ENCODE measurements around the gene DUOX1.

DUOX1 gene

DNA sequence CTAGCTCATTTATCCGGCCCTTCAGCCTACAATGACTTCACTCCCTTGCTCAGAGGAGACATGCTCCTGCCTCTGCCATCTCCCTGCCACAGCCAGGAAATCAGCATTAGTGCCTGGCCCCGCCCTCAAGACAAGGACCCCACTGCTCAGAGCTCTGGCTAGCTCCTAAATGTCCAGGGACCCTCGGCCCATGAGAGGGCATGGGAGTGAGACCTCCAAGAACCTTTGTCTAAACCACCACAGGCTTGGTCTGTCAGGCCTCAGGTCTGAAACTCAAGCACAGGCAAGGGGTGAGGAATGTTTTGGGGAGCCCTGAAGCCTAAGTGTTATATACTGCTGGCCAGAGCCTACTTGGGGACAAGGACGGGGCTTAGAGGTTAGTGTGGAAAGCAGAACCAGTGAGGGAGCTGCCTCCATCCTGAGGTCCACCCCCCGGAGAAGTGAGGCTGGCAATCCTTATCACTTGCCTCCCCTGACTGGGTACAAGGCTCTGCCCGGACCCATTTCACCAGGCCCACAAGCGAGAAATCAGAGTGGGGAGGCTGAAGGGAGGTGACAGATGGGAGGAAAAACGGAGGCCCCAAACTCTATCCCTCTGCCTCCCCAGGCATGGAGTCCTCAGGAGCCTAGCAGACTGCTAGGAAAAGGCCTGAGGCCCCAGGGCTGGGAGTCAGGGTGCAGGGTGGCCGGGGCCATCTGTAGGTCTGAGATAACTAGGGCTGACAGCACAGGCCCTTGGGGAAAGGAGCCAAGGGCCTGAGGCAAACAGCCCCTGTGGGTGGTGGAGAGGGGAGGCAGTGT lies 39.2 kb downstream of the DUOX1 start:
- DNase-seq (ENCODE audit: low spot score), result no peak

DNA sequence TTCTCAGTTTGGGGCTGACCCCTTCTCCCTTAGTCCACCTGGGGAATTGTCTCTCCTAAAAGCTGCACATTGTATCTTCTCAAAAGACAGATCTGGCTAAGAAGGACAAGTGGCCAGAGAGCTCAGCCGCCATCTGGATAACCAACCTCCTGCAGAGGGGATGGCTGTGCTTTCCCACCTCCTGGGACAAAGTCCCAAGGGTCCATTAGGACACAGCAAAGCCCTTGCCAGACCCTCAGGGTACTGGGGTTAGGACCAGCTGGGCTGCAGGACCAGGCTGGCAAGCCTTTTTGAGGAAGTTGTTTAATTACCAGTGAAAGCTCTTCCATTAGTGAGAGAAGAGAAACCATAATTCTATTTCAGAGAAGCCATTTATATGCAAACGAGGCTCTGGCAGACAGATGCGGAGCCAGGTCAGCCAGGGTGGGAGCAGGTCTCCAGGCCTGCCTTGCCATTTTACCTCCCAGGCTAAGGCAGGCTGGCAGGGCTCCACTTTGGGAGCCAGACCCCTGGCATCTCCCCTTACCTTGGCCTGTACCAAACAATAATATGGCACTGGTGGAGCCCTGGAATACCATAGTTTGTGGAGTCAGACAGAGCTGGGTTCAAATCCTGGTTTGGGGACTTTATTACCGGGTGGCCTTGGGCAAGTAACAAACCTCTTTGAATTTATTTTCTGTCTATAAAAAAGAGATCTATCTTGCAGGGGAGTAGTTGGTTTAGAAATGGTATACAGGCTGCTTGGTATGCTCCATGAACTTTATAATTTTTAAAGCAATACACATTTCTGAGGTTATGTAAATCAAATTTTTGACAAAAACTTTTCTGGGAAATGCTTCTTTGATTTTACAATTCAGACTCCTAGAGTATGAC lies 40.0 kb downstream of the DUOX1 start:
- no peak for DNase-seq (ENCODE audit: low spot score)

DNA sequence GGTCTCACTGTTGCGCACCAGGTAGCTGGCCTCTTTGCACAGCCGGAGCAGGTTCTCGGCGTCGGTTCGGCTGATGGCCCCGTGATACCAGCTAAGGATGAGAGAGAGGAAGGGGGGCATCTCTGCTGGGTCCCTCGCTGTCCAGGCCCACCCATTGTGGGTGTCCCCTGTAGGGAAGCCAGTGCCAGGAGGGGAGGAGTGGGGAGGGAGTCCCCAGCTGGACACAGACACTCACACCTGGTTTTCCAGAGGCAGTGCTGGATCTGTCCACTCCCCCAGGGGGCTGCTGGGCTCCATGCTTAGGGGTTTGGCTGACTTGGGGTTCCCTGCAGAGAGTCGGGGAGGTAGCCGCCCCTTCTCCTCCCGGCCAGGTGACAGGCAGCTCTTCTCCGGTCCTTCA lies 42.1 kb downstream of the DUOX1 start:
- DNase-seq (ENCODE audit: low spot score), result no peak

DNA sequence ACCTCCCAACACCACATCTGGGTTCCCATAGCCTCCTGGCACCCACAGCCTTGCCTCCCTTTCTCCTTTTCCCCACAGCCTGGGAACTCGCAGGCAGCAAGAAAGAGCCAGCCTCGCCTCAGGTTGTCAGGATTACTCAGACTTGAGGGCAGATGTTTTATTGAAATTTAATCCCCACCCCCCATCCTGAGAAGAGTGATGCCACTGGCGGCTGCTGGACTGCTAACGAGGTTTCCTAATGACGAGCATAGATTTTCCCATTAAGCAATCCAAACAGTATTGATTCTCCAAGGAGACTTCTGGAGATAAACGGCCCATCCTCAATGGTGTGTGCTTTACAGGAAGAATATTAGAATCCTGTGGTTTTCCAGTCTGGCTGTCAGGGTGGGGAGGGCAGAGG lies 44.3 kb downstream of the DUOX1 start:
- DNase-seq (ENCODE audit: low spot score), result no peak

DNA sequence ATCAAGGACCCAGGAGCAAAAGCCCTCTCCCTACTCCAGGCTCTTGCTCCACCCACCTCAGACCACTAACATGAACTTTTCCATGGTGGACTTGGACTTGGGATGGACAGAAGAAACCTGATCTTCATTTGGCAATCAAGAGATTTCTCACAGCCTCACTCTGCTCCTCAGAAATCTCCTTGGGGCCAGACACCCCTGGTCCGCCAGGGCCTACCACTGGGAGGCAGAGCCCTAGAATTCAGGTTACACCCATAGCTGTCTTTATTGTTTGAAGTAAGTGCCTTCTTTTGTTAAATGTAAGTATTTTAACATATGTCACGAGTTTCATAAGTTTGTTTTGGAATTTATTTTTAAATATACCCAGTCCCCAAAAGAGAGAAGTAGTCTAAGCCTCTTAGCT lies 44.8 kb downstream of the DUOX1 start:
- DNase-seq (ENCODE audit: low spot score), result no peak

DNA sequence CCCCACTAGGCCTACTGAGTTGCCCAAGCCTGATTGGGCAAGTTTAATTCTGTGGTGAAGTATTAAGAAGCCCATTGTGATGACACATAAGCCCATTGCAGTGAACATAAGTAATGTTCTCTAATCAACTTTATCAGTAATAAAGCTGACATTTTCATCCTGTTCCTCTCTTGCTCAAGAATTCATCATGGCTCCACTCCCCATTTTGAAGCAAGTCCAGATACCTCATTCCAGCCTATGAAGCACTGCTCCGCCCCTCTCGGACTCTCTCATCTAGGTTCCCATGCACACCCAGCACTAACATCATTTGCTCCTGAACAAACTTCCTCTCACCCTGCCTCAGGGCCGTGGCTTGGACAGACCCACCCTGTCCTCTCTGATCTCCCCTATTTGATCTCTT lies 47.5 kb downstream of the DUOX1 start:
- DNase-seq (ENCODE audit: low spot score), result no peak

DNA sequence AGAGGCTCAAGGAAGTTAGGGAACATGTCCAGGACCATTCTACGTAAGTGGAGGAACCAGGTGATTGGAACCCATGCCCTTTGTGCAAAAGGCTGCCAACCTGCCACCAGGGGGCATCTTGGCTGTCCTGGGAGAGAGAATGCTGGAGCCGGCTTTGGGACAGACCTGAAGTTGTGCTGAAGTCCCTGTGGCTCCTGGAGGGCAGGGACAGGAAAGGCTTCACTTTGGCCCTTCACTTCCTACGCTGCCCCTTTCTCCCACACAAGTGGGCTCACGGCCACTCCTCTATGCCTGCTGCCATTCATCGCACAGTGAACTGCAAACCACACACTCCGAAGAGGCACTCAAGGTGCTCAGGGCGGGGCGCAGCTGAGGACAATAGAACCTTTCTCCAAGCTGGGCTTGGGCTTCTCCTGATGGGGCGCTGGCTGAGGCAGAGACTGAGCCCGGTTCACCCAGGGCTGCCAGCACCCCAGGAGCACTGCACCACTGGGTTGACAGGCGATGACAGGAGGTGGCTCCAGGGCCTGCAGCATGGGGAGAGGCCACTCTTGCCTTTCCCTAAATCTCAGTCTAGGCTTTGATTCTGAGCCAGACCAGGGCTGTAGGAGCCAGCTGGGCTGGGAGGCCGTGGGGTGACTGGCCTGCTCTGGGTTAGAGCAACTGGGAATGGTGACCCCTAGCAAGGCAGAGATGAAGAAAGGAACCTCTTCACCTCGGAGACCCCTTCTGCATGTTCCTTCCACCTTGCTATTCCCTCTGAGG lies 49.6 kb downstream of the DUOX1 start:
- DNase-seq (ENCODE audit: low spot score), result no peak

DNA sequence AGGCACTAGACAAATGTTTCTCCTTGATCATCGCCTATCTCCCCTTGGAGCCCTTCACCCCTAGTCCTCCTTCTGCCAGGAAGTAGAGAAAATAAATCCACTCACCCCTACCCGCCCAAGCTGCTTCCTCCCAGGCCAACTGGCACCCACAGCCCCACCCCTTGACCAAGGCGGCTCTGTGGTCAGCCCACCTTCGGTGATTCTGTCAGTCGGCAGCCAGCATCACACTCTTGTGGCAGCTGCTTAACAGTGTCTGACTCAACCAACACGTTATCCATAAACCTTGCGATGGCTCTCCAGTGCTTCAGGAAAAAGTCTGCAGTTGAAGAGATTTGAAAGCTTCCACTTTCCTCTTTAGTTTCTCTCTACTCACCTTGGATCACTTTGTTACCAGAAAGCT lies 50.4 kb downstream of the DUOX1 start:
- no peak for DNase-seq (ENCODE audit: low spot score)

DNA sequence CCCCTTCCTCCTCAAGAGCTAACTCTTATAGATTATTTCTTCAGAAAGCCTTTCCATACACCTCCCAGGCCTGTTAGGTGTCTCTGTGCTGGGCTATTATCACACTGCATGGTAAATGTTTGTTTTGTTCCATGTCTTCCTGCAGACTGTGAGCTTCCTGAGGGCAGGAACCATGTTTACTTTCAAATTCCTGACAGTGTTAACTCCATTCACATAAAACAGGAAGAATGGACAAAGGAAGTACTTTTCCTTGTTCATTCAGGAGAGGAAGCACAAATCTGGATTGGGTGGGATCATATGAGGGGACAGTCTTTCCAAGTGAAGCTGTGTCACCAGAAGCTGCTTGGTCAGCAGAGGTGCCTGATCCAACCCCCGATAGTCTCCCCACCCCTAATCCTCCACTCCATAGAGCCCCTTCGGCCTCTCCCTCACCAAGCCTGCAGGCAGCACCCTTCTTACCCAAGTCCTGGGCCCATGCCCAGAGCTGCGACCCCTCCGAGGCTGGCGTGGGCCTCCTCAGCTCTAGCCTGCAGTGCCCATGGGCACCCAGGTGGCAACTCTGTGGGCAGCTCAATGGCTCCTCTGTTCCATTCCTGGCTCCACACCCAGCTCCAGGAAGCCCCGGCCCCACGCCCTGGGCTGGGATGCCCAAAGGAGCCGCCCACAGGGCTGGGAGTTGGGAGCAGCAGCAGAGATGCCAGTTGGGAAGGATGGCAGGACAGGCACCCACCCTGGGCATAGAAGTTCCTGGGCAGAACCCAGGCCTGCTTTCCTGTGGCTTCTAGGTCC lies 51.0 kb downstream of the DUOX1 start:
- DNase-seq (ENCODE audit: low spot score), result no peak

DNA sequence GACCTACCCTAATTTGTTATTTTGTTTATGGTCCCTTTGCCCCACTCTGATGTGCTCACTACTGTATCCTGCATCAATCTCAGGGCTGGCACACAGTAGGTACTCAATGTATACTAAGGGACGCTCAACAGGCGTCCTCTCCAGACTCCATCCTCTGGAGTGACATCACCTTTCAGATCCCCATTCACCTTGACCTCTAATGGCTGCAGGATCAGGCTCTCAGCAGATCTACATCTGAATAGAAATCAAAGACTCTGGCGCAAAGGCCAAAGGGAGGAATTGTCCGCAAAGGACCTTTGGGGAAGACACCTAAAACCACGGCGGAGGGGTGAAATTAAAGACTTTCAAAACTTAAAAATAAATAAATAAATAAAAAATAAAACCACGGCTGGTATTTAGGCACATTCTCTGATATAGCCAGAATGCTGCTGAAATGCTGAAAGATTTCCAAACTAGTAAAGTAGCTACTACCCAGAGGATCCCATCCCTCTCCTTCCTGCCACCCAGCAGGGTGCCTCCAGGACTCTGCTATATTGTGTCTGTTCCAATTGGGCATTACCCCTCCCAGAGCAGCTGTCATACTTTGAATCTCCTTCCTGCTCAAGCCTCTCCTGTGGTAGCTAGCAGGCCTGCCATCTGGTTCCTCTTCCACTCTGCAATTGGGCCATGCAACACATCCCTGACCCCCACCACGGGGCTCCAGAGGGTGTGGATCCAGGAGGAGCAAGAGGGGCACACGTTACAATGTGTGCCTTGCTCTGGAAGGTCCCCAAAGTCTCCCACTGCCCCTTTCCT lies 51.9 kb downstream of the DUOX1 start:
- DNase-seq (ENCODE audit: low spot score), result no peak

DNA sequence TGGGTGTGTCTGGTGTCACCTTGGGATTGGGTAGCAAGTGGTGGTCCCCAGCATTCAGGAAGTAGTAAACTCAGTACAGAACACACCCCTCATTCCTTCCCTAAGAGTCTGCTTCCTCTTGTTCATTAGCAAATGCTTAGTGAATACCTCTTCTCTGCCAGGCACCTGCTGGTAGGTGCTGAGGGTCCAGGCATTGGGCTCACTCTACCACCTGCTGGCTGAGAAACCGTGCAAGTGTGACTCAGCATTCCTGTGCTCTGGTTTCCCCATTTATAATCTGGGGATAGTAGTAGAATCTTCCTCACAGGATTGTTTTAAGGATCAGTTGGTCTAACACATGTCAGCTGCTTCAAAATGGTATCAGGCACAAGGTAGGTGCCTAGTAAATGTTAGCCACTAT lies 53.2 kb downstream of the DUOX1 start:
- no peak for DNase-seq (ENCODE audit: low spot score)

DNA sequence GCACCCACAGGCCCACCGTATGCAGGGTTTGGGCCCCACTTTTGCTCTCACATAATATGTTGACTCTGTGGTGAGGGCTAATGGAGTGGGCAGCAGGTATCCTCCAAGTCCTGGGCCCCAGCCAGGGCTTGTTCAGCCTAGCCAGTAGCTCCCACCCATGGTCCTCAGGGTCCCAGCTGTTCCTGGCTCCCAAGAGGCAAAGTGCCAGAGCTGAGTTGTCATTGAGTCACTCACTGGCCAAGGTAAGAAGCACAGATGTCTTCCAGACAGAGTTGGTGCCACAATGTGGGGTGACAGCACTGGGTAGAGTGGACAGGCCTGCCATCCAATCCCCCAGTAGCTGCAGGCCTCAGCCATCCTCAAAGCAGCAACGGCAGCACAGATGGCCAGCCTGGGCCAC lies 53.7 kb downstream of the DUOX1 start:
- DNase-seq (ENCODE audit: low spot score), result no peak

DNA sequence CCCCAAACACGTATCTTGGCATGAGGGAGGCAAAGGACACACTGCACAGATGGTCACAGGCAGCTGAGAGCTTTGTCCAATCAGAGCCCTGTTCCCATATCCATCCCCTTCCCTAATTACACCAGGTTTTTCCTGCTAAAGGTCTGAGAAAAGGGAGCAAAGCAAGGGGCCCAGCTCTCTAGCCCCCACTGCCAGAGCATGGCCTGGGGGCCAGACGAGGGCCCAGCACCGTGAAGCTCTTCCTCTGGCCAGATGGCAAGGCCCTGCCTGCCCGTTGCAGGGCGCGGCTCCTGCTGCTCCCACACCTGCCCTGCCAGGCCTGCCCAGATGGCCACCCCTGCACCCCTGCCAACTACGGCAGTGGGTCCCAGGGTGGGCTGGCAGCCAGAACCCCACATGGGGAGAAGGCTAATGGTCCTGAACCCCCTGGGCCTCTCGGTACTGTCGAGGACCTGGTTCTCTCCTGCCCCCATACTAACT lies 54.8 kb downstream of the DUOX1 start:
- DNase-seq (ENCODE audit: low spot score), result no peak

DNA sequence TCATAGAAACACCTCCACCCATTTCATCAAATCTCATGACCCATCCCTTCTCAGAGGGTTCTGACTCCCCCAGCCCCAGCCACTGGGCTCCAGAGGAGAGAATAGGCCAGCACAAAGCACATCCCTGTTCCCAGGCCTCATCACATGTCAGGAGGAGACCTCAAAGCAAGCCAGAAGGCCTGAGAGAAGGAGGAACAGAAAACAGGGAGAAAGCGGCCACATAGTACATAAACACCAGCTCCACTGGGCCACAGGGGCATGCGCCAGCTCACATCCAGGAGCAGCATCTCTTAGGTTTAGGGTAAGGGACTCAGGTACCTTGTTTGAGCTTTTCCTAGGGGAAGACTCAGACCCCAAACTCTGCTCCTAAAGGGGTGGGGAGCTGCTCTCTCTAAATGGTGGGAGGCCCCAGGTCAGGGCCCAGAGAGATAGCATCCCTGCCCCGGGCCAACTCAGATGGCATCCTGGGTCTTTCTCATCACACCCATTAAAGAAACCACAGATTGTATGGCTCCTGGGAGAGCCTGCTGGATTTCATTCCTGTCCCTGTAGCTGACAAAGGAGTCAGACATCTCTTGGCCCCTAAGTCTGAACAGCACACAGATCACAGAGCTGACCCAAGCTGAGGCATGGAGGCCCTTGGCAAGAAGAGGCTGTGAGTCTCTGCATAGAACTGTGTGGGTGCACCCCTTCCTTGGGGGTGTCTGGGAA lies 55.4 kb downstream of the DUOX1 start:
- DNase-seq (ENCODE audit: low spot score), result no peak

DNA sequence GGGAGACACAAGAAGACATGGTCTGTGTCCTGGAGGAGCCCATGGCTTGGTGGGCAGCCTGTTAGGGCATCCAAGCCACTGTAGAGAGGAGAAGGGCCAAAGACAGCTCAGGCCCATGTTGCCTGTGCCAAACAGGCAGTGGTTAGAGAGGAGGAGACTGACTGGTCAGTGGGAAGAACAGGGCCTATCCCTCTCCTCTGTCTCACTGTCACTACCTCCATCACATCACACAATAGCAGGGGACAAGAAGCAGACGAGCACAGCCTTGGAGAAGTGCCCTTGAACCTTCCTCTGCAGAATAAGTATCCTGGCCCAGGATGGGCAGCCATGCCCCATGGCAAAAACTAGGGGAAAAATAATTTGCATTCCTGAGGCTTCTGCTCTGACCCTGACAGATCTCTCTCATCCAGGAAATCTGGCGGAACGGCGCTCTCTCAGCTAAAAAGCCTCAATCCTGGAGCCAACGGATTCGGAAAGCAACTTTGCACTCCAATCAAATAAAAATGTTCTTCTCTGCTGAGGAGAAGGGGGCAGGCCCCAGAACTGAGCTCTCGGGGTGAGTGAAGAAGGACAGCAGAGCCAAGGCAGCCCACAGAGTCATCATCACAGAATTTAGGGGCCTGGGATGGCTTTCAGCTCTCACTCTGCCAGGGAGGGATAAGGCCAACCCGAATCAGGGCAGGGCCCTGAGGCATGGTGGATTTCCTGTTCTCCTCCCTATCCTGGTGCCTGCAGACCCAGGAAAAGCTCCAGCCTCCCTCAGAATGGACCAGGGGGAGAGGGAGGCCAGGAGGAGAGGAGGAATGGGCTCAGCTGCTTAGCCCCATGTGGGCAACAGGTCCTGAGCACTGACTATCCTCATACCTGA lies 56.3 kb downstream of the DUOX1 start:
- no peak for DNase-seq (ENCODE audit: low spot score)

DNA sequence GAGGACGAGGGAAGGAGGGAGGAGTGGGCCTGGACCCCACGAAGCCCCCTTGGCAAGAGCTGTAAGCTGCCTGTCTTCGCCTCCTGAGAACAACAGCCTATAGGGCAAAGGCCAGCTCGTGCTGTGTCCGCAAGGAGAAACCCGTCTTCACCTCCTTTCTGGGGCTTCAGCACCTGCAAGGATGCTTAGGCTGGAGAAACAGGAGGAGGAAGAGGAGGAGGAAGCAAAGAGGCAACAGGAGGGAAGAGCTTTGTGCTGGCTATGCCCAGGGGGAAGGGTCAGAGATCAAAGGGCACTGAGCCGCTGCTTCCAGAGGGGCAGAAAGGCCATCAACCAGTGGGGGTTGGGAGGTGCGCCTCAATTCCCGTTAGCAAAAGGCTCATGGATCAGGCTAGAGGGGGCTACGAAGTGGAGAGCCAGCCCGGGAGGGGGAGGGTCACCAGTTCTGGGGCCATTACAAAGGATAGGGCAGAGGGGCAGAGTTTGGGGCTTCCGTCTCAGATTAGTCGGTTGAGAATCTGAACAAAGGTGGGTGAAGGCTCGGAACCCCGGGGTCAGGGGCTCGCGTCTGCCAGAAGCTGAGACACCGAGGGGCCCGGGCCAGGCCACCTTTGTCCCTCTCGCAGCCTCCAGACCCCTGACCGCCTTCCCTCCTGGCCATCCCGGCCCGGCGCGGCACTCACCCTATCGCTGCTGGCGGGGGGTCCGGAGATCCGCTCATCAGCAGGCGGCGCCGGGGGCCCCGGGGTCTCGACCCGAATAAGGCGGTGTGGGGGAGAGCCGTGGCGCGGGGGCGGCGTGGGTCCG lies 57.2 kb downstream of the DUOX1 start:
- DNase-seq (ENCODE audit: low spot score), result no peak

DNA sequence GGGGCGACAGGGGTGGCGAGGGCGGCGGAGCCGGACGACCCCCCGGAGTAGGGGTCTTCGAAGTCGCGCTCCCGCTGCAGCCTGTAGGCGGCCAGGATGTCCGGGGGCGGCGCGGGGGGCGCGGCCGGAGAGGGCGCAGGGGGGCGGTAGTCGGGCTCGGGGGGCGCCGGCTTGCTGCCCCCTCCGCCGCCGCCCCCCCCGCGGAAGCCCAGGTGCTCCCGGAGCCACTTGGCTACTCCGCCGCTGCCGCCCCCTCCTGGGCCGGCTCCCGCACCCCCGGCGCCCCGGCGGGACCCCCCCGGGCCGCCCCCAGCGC lies 57.7 kb downstream of the DUOX1 start:
- no peak for DNase-seq (ENCODE audit: low spot score)
